GM23338 (cell line): ENCODE results near the gene EFS. TPM values are rescaled to one million over a fixed set of nuclear protein-coding genes. Genes with fewer than 3 reads are reported as not detected.

Experiments used
- ATAC-seq: fragments of 200-7000 bp; cut with Tn5 transposase; 3 replicates; pipeline ENCODE4 v1.9.1; 2020
- DNase-seq: peaks from one replicate; pipeline ENCODE4 v3.0.0-alpha.2; 2015; ENCODE audit warnings: low spot score
- H2AFZ ChIP-seq: fragments of 200-600 bp; sonication (generic); 2 replicates; pipeline ENCODE4 v1.8.0; 2016; ENCODE audit warnings: antibody characterized with exemption, mild to moderate bottlenecking, moderate library complexity
- H3F3A ChIP-seq: fragments of 200-600 bp; sonication (generic); replicated peaks from 2 replicates; pipeline ENCODE4 v1.8.0; 2017; ENCODE audit warnings: antibody characterized with exemption, mixed run types, low read depth
- H3K27ac ChIP-seq: fragments of 200-600 bp; sonication (generic); 2 replicates; pipeline ENCODE4 v1.6.1; 2016; ENCODE audit warnings: low read depth
- H3K27me3 ChIP-seq: fragments of 200-600 bp; sonication (generic); 2 replicates; pipeline ENCODE4 v1.8.0; 2016; ENCODE audit warnings: mild to moderate bottlenecking, mixed run types, moderate library complexity; ENCODE audit not compliant: insufficient read depth
- H3K36me3 ChIP-seq: fragments of 200-600 bp; sonication (generic); 2 replicates; pipeline ENCODE4 v1.8.0; 2016; ENCODE audit warnings: mild to moderate bottlenecking; ENCODE audit not compliant: insufficient read depth
- H3K4me1 ChIP-seq: fragments of 200-600 bp; sonication (generic); 2 replicates; pipeline ENCODE4 v1.8.0; 2016; ENCODE audit warnings: mild to moderate bottlenecking, moderate library complexity; ENCODE audit not compliant: insufficient read depth
- H3K4me2 ChIP-seq: fragments of 200-600 bp; sonication (generic); 2 replicates; pipeline ENCODE4 v1.7.1; 2017; ENCODE audit warnings: mixed run types
- H3K4me3 ChIP-seq: fragments of 200-600 bp; sonication (generic); 2 replicates; pipeline ENCODE4 v1.6.1; 2016; ENCODE audit warnings: mixed run types
- H3K79me2 ChIP-seq: fragments of 200-600 bp; sonication (generic); replicated peaks from 2 replicates; pipeline ENCODE4 v1.8.0; 2017; ENCODE audit warnings: mild to moderate bottlenecking; ENCODE audit not compliant: insufficient read depth
- H3K9me2 ChIP-seq: fragments of 200-600 bp; sonication (generic); 2 replicates; pipeline ENCODE4 v1.8.0; 2017; ENCODE audit not compliant: insufficient read depth
- H4K20me1 ChIP-seq: fragments of 200-600 bp; sonication (generic); replicated peaks from 2 replicates; pipeline ENCODE4 v1.8.0; 2017; ENCODE audit warnings: mild to moderate bottlenecking; ENCODE audit not compliant: insufficient read depth
- H3K27ac Mint-ChIP-seq: 2 replicates; pipeline ENCODE4 v1.8.0; 2020; ENCODE audit warnings: inconsistent platforms, mild to moderate bottlenecking, moderate library complexity, mixed read lengths
- H3K27me3 Mint-ChIP-seq: 3 replicates; pipeline ENCODE4 v1.8.0; 2022; ENCODE audit warnings: low read depth, mild to moderate bottlenecking, moderate library complexity, mixed read lengths, inconsistent platforms; ENCODE audit not compliant: insufficient read depth, poor library complexity
- H3K36me3 Mint-ChIP-seq: 3 replicates; pipeline ENCODE4 v1.8.0; 2021; ENCODE audit warnings: low read depth, mild to moderate bottlenecking, inconsistent platforms, moderate library complexity, mixed read lengths
- H3K4me1 Mint-ChIP-seq: 3 replicates; pipeline ENCODE4 v1.8.0; 2020; ENCODE audit warnings: mild to moderate bottlenecking, inconsistent platforms, mixed read lengths
- H3K4me3 Mint-ChIP-seq: 3 replicates; pipeline ENCODE4 v1.8.0; 2021; ENCODE audit warnings: moderate library complexity, mild to moderate bottlenecking, inconsistent platforms, mixed read lengths
- H3K9me3 Mint-ChIP-seq: 3 replicates; pipeline ENCODE4 v1.8.0; 2020; ENCODE audit warnings: moderate library complexity, mild to moderate bottlenecking, inconsistent platforms, mixed read lengths
- CREB1 ChIP-seq: fragments of 250-450 bp; sonication (Bioruptor Pico); IDR thresholded peaks from 2 replicates; pipeline ENCODE4 v1.5.0; 2020; ENCODE audit warnings: low read depth, mild to moderate bottlenecking, moderate library complexity
- EZH2 ChIP-seq: fragments of 200-600 bp; sonication (generic); IDR thresholded peaks from one replicate; pipeline ENCODE4 v1.8.0; 2017; ENCODE audit warnings: antibody characterized with exemption, mild to moderate bottlenecking, low read depth; ENCODE audit not compliant: unreplicated experiment
- EZH2phosphoT487 ChIP-seq: fragments of 200-600 bp; sonication (generic); IDR thresholded peaks from one replicate; pipeline ENCODE4 v1.8.1; 2018; ENCODE audit warnings: antibody characterized with exemption; ENCODE audit not compliant: unreplicated experiment
- JUNB ChIP-seq: IDR thresholded peaks from one replicate; pipeline ENCODE4 v1.6.1; 2016; ENCODE audit warnings: antibody characterized with exemption; ENCODE audit not compliant: unreplicated experiment
- NANOG ChIP-seq: IDR thresholded peaks from 2 replicates; pipeline ENCODE4 v1.6.1; 2016; ENCODE audit warnings: antibody characterized with exemption, borderline replicate concordance
- POLR2AphosphoS5 ChIP-seq: IDR thresholded peaks from 2 replicates; pipeline ENCODE4 v1.6.1; 2016; ENCODE audit warnings: antibody characterized with exemption, low read depth
- STAT1 ChIP-seq: IDR thresholded peaks from one replicate; pipeline ENCODE4 v1.6.1; 2016; ENCODE audit warnings: antibody characterized with exemption; ENCODE audit not compliant: unreplicated experiment
- ZNF114 ChIP-seq: fragments of 250-450 bp; sonication (Bioruptor Pico); IDR thresholded peaks from 2 replicates; pipeline ENCODE4 v1.5.0; 2020; ENCODE audit warnings: mild to moderate bottlenecking, moderate library complexity
- ZNF331 ChIP-seq: fragments of 250-450 bp; sonication (Bioruptor Pico); IDR thresholded peaks from 2 replicates; pipeline ENCODE4 v1.5.0; 2020; ENCODE audit warnings: low read depth, mild to moderate bottlenecking, moderate library complexity
- polyA plus RNA-seq: library from polyadenylated mRNA; unstranded; fragments of >200 nt; fragmentation: Nextera tagmentation; extraction: Ambion mirVana; gene quantifications from 2 replicates; pipeline ENCODE4 v1.2.1, GENCODE V29; 2016
- total RNA-seq: library from RNA; depleted of rRNA; stranded (reverse); fragments of >200 nt; shearing (Covaris generic); gene quantifications from 2 replicates; pipeline ENCODE4 v1.2.3, GENCODE V29; 2014
- TF ChIP-seq, protein P1 (sequence below): IDR thresholded peaks from 2 replicates; pipeline ENCODE4 v1.6.1; 2016; ENCODE audit warnings: antibody characterized with exemption
- TF ChIP-seq, protein P2 (sequence below): IDR thresholded peaks from one replicate; pipeline ENCODE4 v1.6.1; 2018; ENCODE audit warnings: antibody characterized with exemption; ENCODE audit not compliant: unreplicated experiment

EFS gene
- total and polyA plus RNA-seq, 2 experiments from 2014 or later: 5.1 to 18.9 TPM

DNA sequence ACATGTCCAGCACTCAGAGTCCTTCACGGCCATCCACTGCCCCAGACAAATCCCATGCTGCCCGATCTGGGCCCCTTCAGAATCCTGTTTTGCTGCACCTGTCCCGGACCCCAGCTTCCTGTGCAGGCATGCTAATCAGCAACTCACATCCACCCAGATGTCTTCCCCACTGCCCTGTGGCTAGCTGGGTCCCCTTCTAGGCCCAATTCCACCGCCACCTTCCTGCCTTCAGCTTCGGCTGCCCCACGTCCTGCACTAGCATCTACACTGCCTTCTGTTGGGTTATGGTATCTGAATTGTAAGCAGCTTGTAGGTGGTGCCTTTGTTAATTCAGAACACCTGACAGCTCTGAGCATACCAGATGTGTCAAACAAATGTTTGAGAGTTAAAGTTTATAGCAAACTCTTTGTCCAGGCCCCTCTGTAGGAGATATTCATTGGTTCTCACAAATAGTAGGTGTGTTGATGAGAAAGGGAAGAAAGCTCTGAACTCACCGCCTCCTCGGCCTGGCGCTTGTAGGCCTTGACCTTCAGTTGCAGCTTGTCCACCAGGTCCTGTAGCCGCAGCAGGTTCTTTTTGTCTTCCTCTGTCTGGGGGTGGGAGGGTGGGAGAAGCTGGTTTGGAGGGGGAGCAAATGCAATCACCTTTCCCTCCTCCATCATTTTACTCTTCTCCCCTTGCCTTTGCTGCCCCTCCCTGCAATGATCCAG, 17.9 kb upstream of the EFS start:
- Mint-ChIP-seq H3K27ac (no peak overlapping the region), H3K36me3 (no peaks in the 10 kb centered on the region; the same call in 2 of the 3 replicates), H3K9me3 (no peaks in the 10 kb centered on the region; the same call in 2 of the 3 replicates), H3K4me1 (peaks cover 8% of the 10 kb centered on the region), H3K27me3 (peaks cover 13% of the 10 kb centered on the region), H3K4me3 (no peak overlapping the region)
- no peak for TF ChIP-seq ZNF114 (CRISPR knock-in tag)
- TF ChIP-seq, protein P1, sequence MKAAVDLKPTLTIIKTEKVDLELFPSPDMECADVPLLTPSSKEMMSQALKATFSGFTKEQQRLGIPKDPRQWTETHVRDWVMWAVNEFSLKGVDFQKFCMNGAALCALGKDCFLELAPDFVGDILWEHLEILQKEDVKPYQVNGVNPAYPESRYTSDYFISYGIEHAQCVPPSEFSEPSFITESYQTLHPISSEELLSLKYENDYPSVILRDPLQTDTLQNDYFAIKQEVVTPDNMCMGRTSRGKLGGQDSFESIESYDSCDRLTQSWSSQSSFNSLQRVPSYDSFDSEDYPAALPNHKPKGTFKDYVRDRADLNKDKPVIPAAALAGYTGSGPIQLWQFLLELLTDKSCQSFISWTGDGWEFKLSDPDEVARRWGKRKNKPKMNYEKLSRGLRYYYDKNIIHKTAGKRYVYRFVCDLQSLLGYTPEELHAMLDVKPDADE: no peak
- no peaks in the 10 kb centered on the region for H3K4me1 ChIP-seq
- no peaks in the 10 kb centered on the region for H3K36me3 ChIP-seq
- no peak overlapping the region for H3K27ac ChIP-seq
- no peaks in the 10 kb centered on the region for H3K9me2 ChIP-seq
- H4K20me1 ChIP-seq: no peaks in the 10 kb centered on the region; the same call in 1 of the 2 replicates
- no peaks in the 10 kb centered on the region for H3F3A ChIP-seq
- H3K27me3 ChIP-seq: peaks cover 14% of the 10 kb centered on the region; the same call in 1 of the 2 replicates
- no peak overlapping the region for H3K4me3 ChIP-seq
- no peaks in the 10 kb centered on the region for H3K79me2 ChIP-seq
- H3K4me2 ChIP-seq: no peak overlapping the region
- DNase-seq (no peak), ATAC-seq (no peak)
- no peak overlapping the region for H2AFZ ChIP-seq

DNA sequence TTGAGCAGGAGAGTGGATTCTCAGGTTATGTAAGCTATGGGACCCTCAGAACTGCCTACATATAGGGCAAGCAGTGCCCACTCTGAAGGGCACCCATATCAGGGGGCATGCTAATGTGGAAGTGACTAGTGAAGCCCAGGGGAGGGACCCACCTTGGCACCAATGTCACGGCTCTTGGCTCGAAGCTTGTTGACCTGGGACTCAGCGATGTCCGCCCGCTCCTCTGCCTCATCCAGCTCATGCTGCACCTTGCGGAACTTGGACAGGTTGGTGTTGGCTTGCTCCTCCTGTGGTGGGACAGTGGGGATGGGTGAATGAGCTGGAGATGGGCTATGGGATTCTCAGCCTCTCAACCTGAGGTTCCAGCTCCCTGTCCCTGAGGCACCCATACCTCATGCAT, 17.3 kb upstream of the EFS start:
- Histone ChIP-seq H2AFZ (no peak overlapping the region), H3K4me2 (no peak overlapping the region), H3K4me3 (no peak overlapping the region), H3F3A (no peaks in the 10 kb centered on the region), H3K9me2 (no peaks in the 10 kb centered on the region), H3K79me2 (no peaks in the 10 kb centered on the region), H3K27ac (no peak overlapping the region), H3K36me3 (no peaks in the 10 kb centered on the region), H4K20me1 (no peaks in the 10 kb centered on the region; the same call in 1 of the 2 replicates), H3K27me3 (peaks cover 20% of the 10 kb centered on the region; the same call in 1 of the 2 replicates), H3K4me1 (no peaks in the 10 kb centered on the region)
- no peak overlapping the region for H3K27ac Mint-ChIP-seq
- DNase-seq: no peak
- H3K4me3 Mint-ChIP-seq: no peak overlapping the region
- H3K36me3 Mint-ChIP-seq: no peaks in the 10 kb centered on the region; the same call in 2 of the 3 replicates
- H3K9me3 Mint-ChIP-seq: no peaks in the 10 kb centered on the region; the same call in 2 of the 3 replicates
- TF ChIP-seq ZNF114 (CRISPR knock-in tag) (no peak), CREB1 (no peak), JUNB (no peak), NANOG (no peak), ZNF331 (CRISPR knock-in tag) (no peak), EZH2phosphoT487 (no peak), POLR2AphosphoS5 (no peak), EZH2 (no peak), STAT1 (no peak)
- TF ChIP-seq, protein P2, sequence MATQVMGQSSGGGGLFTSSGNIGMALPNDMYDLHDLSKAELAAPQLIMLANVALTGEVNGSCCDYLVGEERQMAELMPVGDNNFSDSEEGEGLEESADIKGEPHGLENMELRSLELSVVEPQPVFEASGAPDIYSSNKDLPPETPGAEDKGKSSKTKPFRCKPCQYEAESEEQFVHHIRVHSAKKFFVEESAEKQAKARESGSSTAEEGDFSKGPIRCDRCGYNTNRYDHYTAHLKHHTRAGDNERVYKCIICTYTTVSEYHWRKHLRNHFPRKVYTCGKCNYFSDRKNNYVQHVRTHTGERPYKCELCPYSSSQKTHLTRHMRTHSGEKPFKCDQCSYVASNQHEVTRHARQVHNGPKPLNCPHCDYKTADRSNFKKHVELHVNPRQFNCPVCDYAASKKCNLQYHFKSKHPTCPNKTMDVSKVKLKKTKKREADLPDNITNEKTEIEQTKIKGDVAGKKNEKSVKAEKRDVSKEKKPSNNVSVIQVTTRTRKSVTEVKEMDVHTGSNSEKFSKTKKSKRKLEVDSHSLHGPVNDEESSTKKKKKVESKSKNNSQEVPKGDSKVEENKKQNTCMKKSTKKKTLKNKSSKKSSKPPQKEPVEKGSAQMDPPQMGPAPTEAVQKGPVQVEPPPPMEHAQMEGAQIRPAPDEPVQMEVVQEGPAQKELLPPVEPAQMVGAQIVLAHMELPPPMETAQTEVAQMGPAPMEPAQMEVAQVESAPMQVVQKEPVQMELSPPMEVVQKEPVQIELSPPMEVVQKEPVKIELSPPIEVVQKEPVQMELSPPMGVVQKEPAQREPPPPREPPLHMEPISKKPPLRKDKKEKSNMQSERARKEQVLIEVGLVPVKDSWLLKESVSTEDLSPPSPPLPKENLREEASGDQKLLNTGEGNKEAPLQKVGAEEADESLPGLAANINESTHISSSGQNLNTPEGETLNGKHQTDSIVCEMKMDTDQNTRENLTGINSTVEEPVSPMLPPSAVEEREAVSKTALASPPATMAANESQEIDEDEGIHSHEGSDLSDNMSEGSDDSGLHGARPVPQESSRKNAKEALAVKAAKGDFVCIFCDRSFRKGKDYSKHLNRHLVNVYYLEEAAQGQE: no peak
- TF ChIP-seq, protein P1: no peak
- ATAC-seq: no peak
- H3K4me1 Mint-ChIP-seq: peaks cover 8% of the 10 kb centered on the region
- peaks cover 19% of the 10 kb centered on the region for H3K27me3 Mint-ChIP-seq
